A549 treated with DMSO at 1 μM for 4 hours (cell line): ENCODE results near the gene RNF138. TPM values are rescaled to one million over a fixed set of nuclear protein-coding genes. Genes with fewer than 3 reads are reported as not detected.

Experiments
- total RNA-seq: library from RNA; stranded (reverse); fragments of 200-300 nt; extraction: Qiagen RNA extraction; gene quantifications from 5 replicates; pipeline ENCODE4 v1.2.3, GENCODE V29; 2022; ENCODE audit warnings: low read depth

RNF138 gene, protein sequence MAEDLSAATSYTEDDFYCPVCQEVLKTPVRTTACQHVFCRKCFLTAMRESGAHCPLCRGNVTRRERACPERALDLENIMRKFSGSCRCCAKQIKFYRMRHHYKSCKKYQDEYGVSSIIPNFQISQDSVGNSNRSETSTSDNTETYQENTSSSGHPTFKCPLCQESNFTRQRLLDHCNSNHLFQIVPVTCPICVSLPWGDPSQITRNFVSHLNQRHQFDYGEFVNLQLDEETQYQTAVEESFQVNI
- total RNA-seq = 11.6 to 17.5 TPM (median 13.5 TPM) in 5 replicates

DNA sequence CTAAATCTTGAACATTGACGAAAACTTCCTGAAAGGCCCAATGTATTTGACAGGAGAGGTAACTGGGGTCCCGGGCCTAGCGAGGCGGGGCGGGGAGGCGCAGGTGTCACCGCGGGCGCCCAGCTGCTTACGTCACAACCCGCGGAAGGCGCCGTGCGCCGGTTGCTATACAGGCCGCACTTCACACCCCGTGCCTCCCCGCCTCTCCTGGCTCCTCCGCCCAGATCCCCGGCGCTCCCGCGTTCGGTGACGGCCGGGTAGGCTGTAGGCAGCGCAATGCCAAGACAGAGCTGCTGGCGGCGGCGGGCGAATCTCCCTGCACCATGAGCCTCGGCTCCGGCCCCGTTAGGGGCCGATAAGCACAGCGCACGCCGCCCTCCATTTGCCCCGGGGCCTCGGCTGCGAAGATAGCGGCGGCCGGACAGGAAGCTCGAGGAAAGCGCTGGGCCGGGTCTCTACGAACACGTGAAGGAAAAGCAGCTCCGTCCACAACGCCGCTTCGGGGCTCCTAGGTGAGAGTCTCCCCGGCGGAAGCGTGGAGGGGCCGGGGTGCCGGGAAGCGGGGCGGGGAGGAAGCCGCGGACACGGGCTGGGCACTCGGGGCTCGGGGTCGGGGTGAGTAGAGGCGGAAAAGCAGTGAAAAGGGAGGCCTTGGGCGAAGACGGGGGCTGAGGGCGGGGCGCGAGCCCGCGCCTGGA lies at the start of gene RNF138:
Gene RNF138 (plus strand): TSS at position 151 of the 698 bp plus-strand sequence. CDS start 903 bp downstream, outside the sequence.

Other genes with a start within 250 kb of the RNF138 start
- 12.1 to 17.2 TPM (median 14.2 TPM) in 5 replicates for gene TRAPPC8, start 148.7 kb upstream of the RNF138 start, total RNA-seq
- 0.24 to 0.53 TPM (median 0.35 TPM) in 5 replicates for gene RNF125, start 73.0 kb upstream of the RNF138 start, total RNA-seq
- 0.03 to 0.15 TPM (median 0.07 TPM) in 5 replicates for gene MEP1B, start 98.2 kb downstream of the RNF138 start, total RNA-seq